ENCODE data around the gene TPCN1. TPM values are rescaled to one million over a fixed set of nuclear protein-coding genes. Genes with fewer than 3 reads are reported as not detected.

Gene TPCN1
- total and polyA plus RNA-seq, 2 of the 13 experiments (the other 11 are each of a cell fraction or from before 2014, with no cell fraction given): 8.0 to 26.8 TPM

GRCh38 chr12:113214895-113215400 is 6.3 kb upstream of the TPCN1 start (continued):
- no peak for TF ChIP-seq IRF1 (CRISPR knock-in tag; IDR thresholded peaks at IDR 0.05; ENCODE audit: low read depth)
- TF ChIP-seq MTF2 (CRISPR knock-in tag; IDR thresholded peaks at IDR 0.05; ENCODE audit: borderline replicate concordance): no peak
- TF ChIP-seq ZNF75D (CRISPR knock-in tag; IDR thresholded peaks at IDR 0.05; ENCODE audit: borderline replicate concordance): no peak
- TF ChIP-seq ZBTB21 (CRISPR knock-in tag; IDR thresholded peaks at IDR 0.05): no peak
- no peak for TF ChIP-seq HINFP (CRISPR knock-in tag; IDR thresholded peaks at IDR 0.05; ENCODE audit: low read depth)
- no peak for TF ChIP-seq ZNF33A (CRISPR knock-in tag; IDR thresholded peaks at IDR 0.05; ENCODE audit: borderline replicate concordance)
- no peak for TF ChIP-seq TOPORS (CRISPR knock-in tag; IDR thresholded peaks at IDR 0.05)
- TF ChIP-seq, protein P1, sequence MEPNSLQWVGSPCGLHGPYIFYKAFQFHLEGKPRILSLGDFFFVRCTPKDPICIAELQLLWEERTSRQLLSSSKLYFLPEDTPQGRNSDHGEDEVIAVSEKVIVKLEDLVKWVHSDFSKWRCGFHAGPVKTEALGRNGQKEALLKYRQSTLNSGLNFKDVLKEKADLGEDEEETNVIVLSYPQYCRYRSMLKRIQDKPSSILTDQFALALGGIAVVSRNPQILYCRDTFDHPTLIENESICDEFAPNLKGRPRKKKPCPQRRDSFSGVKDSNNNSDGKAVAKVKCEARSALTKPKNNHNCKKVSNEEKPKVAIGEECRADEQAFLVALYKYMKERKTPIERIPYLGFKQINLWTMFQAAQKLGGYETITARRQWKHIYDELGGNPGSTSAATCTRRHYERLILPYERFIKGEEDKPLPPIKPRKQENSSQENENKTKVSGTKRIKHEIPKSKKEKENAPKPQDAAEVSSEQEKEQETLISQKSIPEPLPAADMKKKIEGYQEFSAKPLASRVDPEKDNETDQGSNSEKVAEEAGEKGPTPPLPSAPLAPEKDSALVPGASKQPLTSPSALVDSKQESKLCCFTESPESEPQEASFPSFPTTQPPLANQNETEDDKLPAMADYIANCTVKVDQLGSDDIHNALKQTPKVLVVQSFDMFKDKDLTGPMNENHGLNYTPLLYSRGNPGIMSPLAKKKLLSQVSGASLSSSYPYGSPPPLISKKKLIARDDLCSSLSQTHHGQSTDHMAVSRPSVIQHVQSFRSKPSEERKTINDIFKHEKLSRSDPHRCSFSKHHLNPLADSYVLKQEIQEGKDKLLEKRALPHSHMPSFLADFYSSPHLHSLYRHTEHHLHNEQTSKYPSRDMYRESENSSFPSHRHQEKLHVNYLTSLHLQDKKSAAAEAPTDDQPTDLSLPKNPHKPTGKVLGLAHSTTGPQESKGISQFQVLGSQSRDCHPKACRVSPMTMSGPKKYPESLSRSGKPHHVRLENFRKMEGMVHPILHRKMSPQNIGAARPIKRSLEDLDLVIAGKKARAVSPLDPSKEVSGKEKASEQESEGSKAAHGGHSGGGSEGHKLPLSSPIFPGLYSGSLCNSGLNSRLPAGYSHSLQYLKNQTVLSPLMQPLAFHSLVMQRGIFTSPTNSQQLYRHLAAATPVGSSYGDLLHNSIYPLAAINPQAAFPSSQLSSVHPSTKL (CRISPR knock-in tag; IDR thresholded peaks at IDR 0.05): 0 out of 2 replicates have a peak, but pooled peaks have one; percentile 32
- TF ChIP-seq ZMYM3 (CRISPR knock-in tag; IDR thresholded peaks at IDR 0.05): peak; percentile 69
- TF ChIP-seq RCOR2 (CRISPR knock-in tag; IDR thresholded peaks at IDR 0.05): 0 out of 2 replicates have a peak, but pooled peaks have one; percentile 46
- TF ChIP-seq, protein P2, sequence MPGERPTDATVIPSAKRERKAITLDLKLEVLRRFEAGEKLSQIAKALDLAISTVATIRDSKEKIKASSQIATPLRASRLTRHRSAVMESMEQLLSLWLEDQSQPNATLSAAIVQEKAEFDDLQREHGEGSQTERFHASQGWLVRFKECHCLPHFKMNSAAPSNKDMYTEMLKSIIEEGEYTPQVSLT (CRISPR knock-in tag; IDR thresholded peaks at IDR 0.05; ENCODE audit: borderline replicate concordance, low read depth): no peak
- TF ChIP-seq, protein P3, sequence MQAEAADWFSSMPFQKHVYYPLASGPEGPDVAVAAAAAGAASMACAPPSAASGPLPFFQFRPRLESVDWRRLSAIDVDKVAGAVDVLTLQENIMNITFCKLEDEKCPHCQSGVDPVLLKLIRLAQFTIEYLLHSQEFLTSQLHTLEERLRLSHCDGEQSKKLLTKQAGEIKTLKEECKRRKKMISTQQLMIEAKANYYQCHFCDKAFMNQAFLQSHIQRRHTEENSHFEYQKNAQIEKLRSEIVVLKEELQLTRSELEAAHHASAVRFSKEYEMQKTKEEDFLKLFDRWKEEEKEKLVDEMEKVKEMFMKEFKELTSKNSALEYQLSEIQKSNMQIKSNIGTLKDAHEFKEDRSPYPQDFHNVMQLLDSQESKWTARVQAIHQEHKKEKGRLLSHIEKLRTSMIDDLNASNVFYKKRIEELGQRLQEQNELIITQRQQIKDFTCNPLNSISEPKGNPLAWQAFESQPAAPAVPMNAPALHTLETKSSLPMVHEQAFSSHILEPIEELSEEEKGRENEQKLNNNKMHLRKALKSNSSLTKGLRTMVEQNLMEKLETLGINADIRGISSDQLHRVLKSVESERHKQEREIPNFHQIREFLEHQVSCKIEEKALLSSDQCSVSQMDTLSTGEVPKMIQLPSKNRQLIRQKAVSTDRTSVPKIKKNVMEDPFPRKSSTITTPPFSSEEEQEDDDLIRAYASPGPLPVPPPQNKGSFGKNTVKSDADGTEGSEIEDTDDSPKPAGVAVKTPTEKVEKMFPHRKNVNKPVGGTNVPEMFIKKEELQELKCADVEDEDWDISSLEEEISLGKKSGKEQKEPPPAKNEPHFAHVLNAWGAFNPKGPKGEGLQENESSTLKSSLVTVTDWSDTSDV (CRISPR knock-in tag; IDR thresholded peaks at IDR 0.05): no peak
- no peak for TF ChIP-seq ZNF547 (CRISPR knock-in tag; IDR thresholded peaks at IDR 0.05)
- TF ChIP-seq EZH2 (conservative IDR thresholded peaks at IDR 0.05; ENCODE audit: low read depth, low read length): no peak
- no peak for TF ChIP-seq ZNF543 (CRISPR knock-in tag; IDR thresholded peaks at IDR 0.05)
- TF ChIP-seq, protein P4, sequence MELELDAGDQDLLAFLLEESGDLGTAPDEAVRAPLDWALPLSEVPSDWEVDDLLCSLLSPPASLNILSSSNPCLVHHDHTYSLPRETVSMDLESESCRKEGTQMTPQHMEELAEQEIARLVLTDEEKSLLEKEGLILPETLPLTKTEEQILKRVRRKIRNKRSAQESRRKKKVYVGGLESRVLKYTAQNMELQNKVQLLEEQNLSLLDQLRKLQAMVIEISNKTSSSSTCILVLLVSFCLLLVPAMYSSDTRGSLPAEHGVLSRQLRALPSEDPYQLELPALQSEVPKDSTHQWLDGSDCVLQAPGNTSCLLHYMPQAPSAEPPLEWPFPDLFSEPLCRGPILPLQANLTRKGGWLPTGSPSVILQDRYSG (CRISPR knock-in tag; IDR thresholded peaks at IDR 0.05): no peak
- no peak for TF ChIP-seq GZF1 (CRISPR knock-in tag; IDR thresholded peaks at IDR 0.05)
- peak; percentile 66 for TF ChIP-seq ZFP36 (IDR thresholded peaks at IDR 0.05; ENCODE audit: borderline replicate concordance, low read depth, low read length, partially characterized antibody)
- TF ChIP-seq ZFP36L2 (CRISPR knock-in tag; IDR thresholded peaks at IDR 0.05): no peak
